BLaER1 (cell line): Measurements from ENCODE around the gene ZDHHC4.

Experiments
- H3K27ac ChIP-seq: shearing (Covaris generic); formaldehyde crosslinking; 2 replicates; pipeline ENCODE4 v1.8.1; 2022
- H3K27me3 ChIP-seq: shearing (Covaris generic); formaldehyde crosslinking; 2 replicates; pipeline ENCODE4 v1.8.1; 2022
- H3K36me3 ChIP-seq: shearing (Covaris generic); formaldehyde crosslinking; 2 replicates; pipeline ENCODE4 v1.8.1; 2022
- H3K4me1 ChIP-seq: shearing (Covaris generic); formaldehyde crosslinking; 2 replicates; pipeline ENCODE4 v1.8.1; 2022
- H3K4me2 ChIP-seq: shearing (Covaris generic); formaldehyde crosslinking; 2 replicates; pipeline ENCODE4 v1.8.1; 2022
- H3K4me3 ChIP-seq: shearing (Covaris generic); formaldehyde crosslinking; 2 replicates; pipeline ENCODE4 v1.8.1; 2022
- H3K9ac ChIP-seq: shearing (Covaris generic); formaldehyde crosslinking; 2 replicates; pipeline ENCODE4 v1.8.1; 2022
- H3K9me3 ChIP-seq: shearing (Covaris generic); formaldehyde crosslinking; 2 replicates; pipeline ENCODE4 v1.8.1; 2022
- H4K20me1 ChIP-seq: shearing (Covaris generic); formaldehyde crosslinking; 2 replicates; pipeline ENCODE4 v1.8.1; 2022
- Cebpa-rat ChIP-seq: shearing (Covaris generic); IDR thresholded peaks from 2 replicates; pipeline ENCODE4 v1.8.1; 2022

ZDHHC4 gene

GRCh38 chr7:6606866-6607583, 29.8 kb downstream of the ZDHHC4 start:
- H3K9me3 ChIP-seq: no peaks in the 10 kb centered on the region
- peaks cover 61% of the 10 kb centered on the region for H4K20me1 ChIP-seq
- peaks cover 85% of the 10 kb centered on the region for H3K36me3 ChIP-seq
- H3K27ac ChIP-seq: no peak overlapping the region
- H3K4me3 ChIP-seq: no peak overlapping the region
- H3K4me2 ChIP-seq: no peak overlapping the region
- no peak overlapping the region for H3K9ac ChIP-seq
- H3K4me1 ChIP-seq: peaks cover 9% of the 10 kb centered on the region
- no peaks in the 10 kb centered on the region for H3K27me3 ChIP-seq
- no peak for TF ChIP-seq Cebpa-rat

- Histone ChIP-seq H3K4me3 (no peak overlapping the region), H3K4me1 (peaks cover 11% of the 10 kb centered on the region), H3K36me3 (peaks cover 79% of the 10 kb centered on the region), H4K20me1 (peaks cover 54% of the 10 kb centered on the region), H3K27me3 (peaks cover 3% of the 10 kb centered on the region; the same call in 1 of the 2 replicates), H3K9ac (no peak overlapping the region), H3K27ac (no peak overlapping the region), H3K4me2 (no peak overlapping the region), H3K9me3 (no peaks in the 10 kb centered on the region)
- TF ChIP-seq Cebpa-rat: no peak
Observed at GRCh38 chr7:6607651-6608051, 30.4 kb downstream of the ZDHHC4 start.

GRCh38 chr7:6608081-6608480, 30.8 kb downstream of the ZDHHC4 start:
- Histone ChIP-seq H3K27ac (no peak overlapping the region), H3K4me1 (peaks cover 11% of the 10 kb centered on the region), H3K36me3 (peaks cover 74% of the 10 kb centered on the region), H3K4me3 (no peak overlapping the region), H3K9me3 (no peaks in the 10 kb centered on the region), H3K4me2 (no peak overlapping the region), H3K9ac (no peak overlapping the region), H4K20me1 (peaks cover 52% of the 10 kb centered on the region), H3K27me3 (peaks cover 7% of the 10 kb centered on the region; the same call in 1 of the 2 replicates)
- TF ChIP-seq Cebpa-rat: no peak

GRCh38 chr7:6608794-6609193, 31.5 kb downstream of the ZDHHC4 start:
- Histone ChIP-seq H3K27ac (no peak overlapping the region), H3K9ac (no peak overlapping the region), H3K4me3 (no peak overlapping the region), H3K36me3 (peaks cover 67% of the 10 kb centered on the region), H3K4me2 (no peak overlapping the region), H3K27me3 (peaks cover 13% of the 10 kb centered on the region), H3K9me3 (no peaks in the 10 kb centered on the region), H3K4me1 (peaks cover 11% of the 10 kb centered on the region), H4K20me1 (peaks cover 53% of the 10 kb centered on the region)
- TF ChIP-seq Cebpa-rat: no peak

GRCh38 chr7:6612819-6613218, 35.6 kb downstream of the ZDHHC4 start:
- no peak overlapping the region for H3K27ac ChIP-seq
- H3K9me3 ChIP-seq: no peaks in the 10 kb centered on the region
- peaks cover 51% of the 10 kb centered on the region for H3K27me3 ChIP-seq
- no peak for TF ChIP-seq Cebpa-rat
- H3K4me2 ChIP-seq: no peak overlapping the region
- no peak overlapping the region for H3K9ac ChIP-seq
- H3K36me3 ChIP-seq: peaks cover 28% of the 10 kb centered on the region
- H4K20me1 ChIP-seq: peaks cover 50% of the 10 kb centered on the region
- H3K4me3 ChIP-seq: no peak overlapping the region
- peaks cover 23% of the 10 kb centered on the region for H3K4me1 ChIP-seq

- Histone ChIP-seq H3K4me2 (no peak overlapping the region), H3K9me3 (no peaks in the 10 kb centered on the region), H3K4me1 (peaks cover 23% of the 10 kb centered on the region), H3K4me3 (no peak overlapping the region), H3K27ac (no peak overlapping the region), H4K20me1 (peaks cover 43% of the 10 kb centered on the region), H3K36me3 (peaks cover 20% of the 10 kb centered on the region), H3K9ac (no peak overlapping the region), H3K27me3 (peaks cover 60% of the 10 kb centered on the region)
- no peak for TF ChIP-seq Cebpa-rat
Observed at GRCh38 chr7:6613706-6614105, 36.5 kb downstream of the ZDHHC4 start.

GRCh38 chr7:6614953-6615722, 37.9 kb downstream of the ZDHHC4 start, which contains the start of gene ZNF853:
Gene ZNF853 (plus strand): TSS chr7:6615610. CDS start chr7:6616175, 565 bp downstream.
- Histone ChIP-seq H3K9me3 (no peaks in the 10 kb centered on the region), H4K20me1 (peaks cover 36% of the 10 kb centered on the region), H3K9ac (peak within 1 kb of the TSS; percentile 57; the same call in 1 of the 2 replicates), H3K4me2 (peak within 1 kb of the TSS; percentile 91), H3K27me3 (peaks cover 61% of the 10 kb centered on the region), H3K36me3 (peaks cover 6% of the 10 kb centered on the region; the same call in 1 of the 2 replicates), H3K4me3 (peak within 1 kb of the TSS; percentile 67), H3K4me1 (peaks cover 23% of the 10 kb centered on the region), H3K27ac (no peak within 1 kb of the TSS)
- no peak for TF ChIP-seq Cebpa-rat

GRCh38 chr7:6615723-6616555, 38.7 kb downstream of the ZDHHC4 start:
- peaks cover 61% of the 10 kb centered on the region for H3K27me3 ChIP-seq
- peak overlapping the region; percentile 57; the same call in 1 of the 2 replicates for H3K9ac ChIP-seq
- no peaks in the 10 kb centered on the region for H3K9me3 ChIP-seq
- peaks cover 27% of the 10 kb centered on the region for H3K4me1 ChIP-seq
- peak overlapping the region; percentile 67 for H3K4me3 ChIP-seq
- H3K36me3 ChIP-seq: 0 out of 2 replicates have a peak, but pooled peaks cover 2% of the 10 kb centered on the region
- no peak overlapping the region for H3K27ac ChIP-seq
- no peak for TF ChIP-seq Cebpa-rat
- peaks cover 30% of the 10 kb centered on the region for H4K20me1 ChIP-seq
- H3K4me2 ChIP-seq: peak overlapping the region; percentile 87

- H4K20me1 ChIP-seq: peaks cover 30% of the 10 kb centered on the region
- no peak overlapping the region for H3K9ac ChIP-seq
- no peak overlapping the region; the same call in 1 of the 2 replicates for H3K4me2 ChIP-seq
- no peak overlapping the region for H3K27ac ChIP-seq
- TF ChIP-seq Cebpa-rat: no peak
- no peak overlapping the region for H3K4me3 ChIP-seq
- peaks cover 28% of the 10 kb centered on the region for H3K4me1 ChIP-seq
- H3K27me3 ChIP-seq: peaks cover 61% of the 10 kb centered on the region
- H3K36me3 ChIP-seq: no peaks in the 10 kb centered on the region
- no peaks in the 10 kb centered on the region for H3K9me3 ChIP-seq
Observed at GRCh38 chr7:6616854-6617643, 39.8 kb downstream of the ZDHHC4 start.
